Right renal pelvis (tissue), 4 donors: ENCODE data around the gene SART1. TPM values are rescaled to one million over a fixed set of nuclear protein-coding genes. Genes with fewer than 3 reads are reported as not detected.

ENCODE experiments used
- DNase-seq, 4 donors: peaks; one replicate each; pipeline ENCODE4 v3.0.0-alpha.2; 2013; ENCODE audit warnings: low read depth in 4 of 4, low spot score in 3 of 4, missing footprints in 1 of 4
- polyA plus RNA-seq, 4 donors: library from polyadenylated mRNA; unstranded; fragments of 120-200 nt; gene quantifications; one replicate each; pipeline ENCODE4 v1.2.1, GENCODE V29; 2013; ENCODE audit not compliant: insufficient read length in 4 of 4

The SART1 gene
- polyA plus RNA-seq, 4 donors, result 45.9 to 57.4 (median 50.3) TPM

GRCh38 chr11:65962141-65962564, 619 bp downstream of the SART1 start:
- no peak for DNase-seq

GRCh38 chr11:65964906-65965305, 3.4 kb downstream of the SART1 start:
- no peak for DNase-seq

GRCh38 chr11:65965986-65966762, 4.6 kb downstream of the SART1 start:
- no peak for DNase-seq

- no peak for DNase-seq
These were observed 5.9 kb downstream of the SART1 start for GRCh38 chr11:65967329-65967934.

GRCh38 chr11:65968600-65969482, 7.3 kb downstream of the SART1 start:
- DNase-seq, result no peak

GRCh38 chr11:65972116-65972515, 10.6 kb downstream of the SART1 start:
- no peak for DNase-seq

GRCh38 chr11:65973439-65974110, 12.0 kb downstream of the SART1 start:
- DNase-seq, result no peak

GRCh38 chr11:65975771-65976170, 14.2 kb downstream of the SART1 start:
- no peak for DNase-seq

- no peak for DNase-seq
These were observed 15.0 kb downstream of the SART1 start for GRCh38 chr11:65976216-65977176.

GRCh38 chr11:65977621-65978390, 16.3 kb downstream of the SART1 start:
- DNase-seq, result no peak

- DNase-seq, result no peak
These were observed 17.1 kb downstream of the SART1 start for GRCh38 chr11:65978391-65979238.

GRCh38 chr11:65979261-65979759, 17.8 kb downstream of the SART1 start:
- DNase-seq, result no peak

GRCh38 chr11:65981101-65981740, 19.7 kb downstream of the SART1 start:
- no peak for DNase-seq

- DNase-seq, result no peak
These were observed 20.7 kb downstream of the SART1 start for GRCh38 chr11:65981972-65982823.

- DNase-seq, result no peak
These were observed 21.5 kb downstream of the SART1 start for GRCh38 chr11:65982824-65983588.

- no peak for DNase-seq
These were observed 22.1 kb downstream of the SART1 start for GRCh38 chr11:65983589-65983987.
